ENCODE measurements around the gene FXR1. TPM values are rescaled to one million over a fixed set of nuclear protein-coding genes. Genes with fewer than 3 reads are reported as not detected.

Gene FXR1
- polyA plus RNA-seq, 1 experiment: 205 TPM

DNA sequence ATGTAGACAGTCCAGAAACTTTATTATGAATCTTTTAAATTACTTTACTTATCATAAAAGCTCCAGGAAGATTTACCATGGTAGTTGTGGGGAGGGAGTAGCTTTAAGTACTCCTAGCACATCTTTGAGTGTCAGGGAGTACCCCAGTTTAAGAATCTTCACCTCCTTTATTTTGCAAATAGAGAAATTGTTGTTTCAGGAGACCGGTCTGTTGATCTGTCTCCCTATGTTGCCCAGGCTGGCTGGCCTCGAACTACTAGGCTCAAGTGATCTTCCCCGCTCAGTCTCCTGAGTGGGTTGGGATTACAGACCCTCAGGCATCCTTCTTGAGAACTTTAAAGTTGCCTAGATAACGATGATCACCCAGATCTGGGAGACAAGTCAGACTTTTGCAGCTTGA is 11.1 kb downstream of the FXR1 start:
- Histone ChIP-seq H3K4me3 (ENCODE audit: low read depth, low read length) (no peak overlapping the region), H3K27ac (ENCODE audit: low read depth, low read length) (no peak overlapping the region), H3K9me3 (ENCODE audit: control insufficient read depth, insufficient read depth, low read length) (no peaks in the 10 kb centered on the region), H3K27me3 (ENCODE audit: control insufficient read depth, insufficient read depth, low read length) (no peaks in the 10 kb centered on the region)
- CTCF ChIA-PET: no interaction called here
- DNase-seq (ENCODE audit: low read depth, low spot score): no peak
- TF ChIP-seq, protein P1, sequence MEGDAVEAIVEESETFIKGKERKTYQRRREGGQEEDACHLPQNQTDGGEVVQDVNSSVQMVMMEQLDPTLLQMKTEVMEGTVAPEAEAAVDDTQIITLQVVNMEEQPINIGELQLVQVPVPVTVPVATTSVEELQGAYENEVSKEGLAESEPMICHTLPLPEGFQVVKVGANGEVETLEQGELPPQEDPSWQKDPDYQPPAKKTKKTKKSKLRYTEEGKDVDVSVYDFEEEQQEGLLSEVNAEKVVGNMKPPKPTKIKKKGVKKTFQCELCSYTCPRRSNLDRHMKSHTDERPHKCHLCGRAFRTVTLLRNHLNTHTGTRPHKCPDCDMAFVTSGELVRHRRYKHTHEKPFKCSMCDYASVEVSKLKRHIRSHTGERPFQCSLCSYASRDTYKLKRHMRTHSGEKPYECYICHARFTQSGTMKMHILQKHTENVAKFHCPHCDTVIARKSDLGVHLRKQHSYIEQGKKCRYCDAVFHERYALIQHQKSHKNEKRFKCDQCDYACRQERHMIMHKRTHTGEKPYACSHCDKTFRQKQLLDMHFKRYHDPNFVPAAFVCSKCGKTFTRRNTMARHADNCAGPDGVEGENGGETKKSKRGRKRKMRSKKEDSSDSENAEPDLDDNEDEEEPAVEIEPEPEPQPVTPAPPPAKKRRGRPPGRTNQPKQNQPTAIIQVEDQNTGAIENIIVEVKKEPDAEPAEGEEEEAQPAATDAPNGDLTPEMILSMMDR (IDR thresholded peaks at IDR 0.05; ENCODE audit: low read depth, low read length): no peak
- POLR2A ChIA-PET: no interaction called here

DNA sequence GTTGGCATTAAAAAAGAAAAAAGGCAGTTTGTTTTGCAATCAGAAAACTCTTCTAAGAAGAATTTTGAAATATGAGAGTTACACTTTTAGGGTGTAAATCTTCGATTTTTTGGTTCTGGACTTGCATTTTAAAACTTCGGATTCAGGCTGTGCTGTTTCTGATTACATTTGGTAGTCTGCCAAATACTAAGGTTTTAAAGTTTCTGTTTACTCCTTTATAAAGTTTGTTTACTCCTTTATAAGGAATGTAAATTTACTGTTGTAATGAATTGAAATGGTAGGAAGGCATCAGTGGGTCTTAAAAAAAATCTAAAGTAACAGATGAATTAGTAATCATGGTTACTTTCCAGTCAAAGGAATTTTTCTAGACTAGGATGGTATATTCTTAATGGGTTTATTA is 14.1 kb downstream of the FXR1 start:
- POLR2A ChIA-PET: no interaction called here
- DNase-seq (ENCODE audit: low read depth, low spot score): no peak
- no peaks in the 10 kb centered on the region for H3K9me3 ChIP-seq (ENCODE audit: control insufficient read depth, insufficient read depth, low read length)
- H3K27ac ChIP-seq (ENCODE audit: low read depth, low read length): no peak overlapping the region
- TF ChIP-seq, protein P1 (IDR thresholded peaks at IDR 0.05; ENCODE audit: low read depth, low read length): no peak
- H3K27me3 ChIP-seq (ENCODE audit: control insufficient read depth, insufficient read depth, low read length): no peaks in the 10 kb centered on the region
- CTCF ChIA-PET: interaction anchor here (1.1 to 2.1 kb wide), 3 partner anchors 10 to 23 kb away, joined by 3 to 6 read pairs (median 3); no protein-coding TSS in a partner anchor
- no peak overlapping the region for H3K4me3 ChIP-seq (ENCODE audit: low read depth, low read length)

DNA sequence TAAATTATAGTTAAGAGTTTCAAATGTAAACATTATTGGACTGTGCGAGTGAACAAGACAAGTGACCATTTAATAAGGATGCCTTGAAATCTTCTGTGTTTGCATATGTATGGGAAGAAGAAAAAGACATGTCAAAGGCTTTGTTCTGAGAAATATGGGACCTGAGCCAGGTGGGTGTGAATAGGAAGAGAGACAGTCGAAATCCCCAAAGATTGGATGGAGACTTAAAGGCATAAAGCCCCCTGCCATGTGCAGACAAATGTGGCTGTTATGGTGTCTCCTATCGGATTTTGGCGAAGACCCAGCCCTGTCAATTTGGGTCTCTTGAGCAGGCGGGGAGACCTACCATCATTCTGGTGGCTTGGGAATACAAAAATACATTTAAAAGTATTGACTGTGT is 16.9 kb downstream of the FXR1 start:
- TF ChIP-seq, protein P1 (IDR thresholded peaks at IDR 0.05; ENCODE audit: low read depth, low read length): no peak
- POLR2A ChIA-PET: no interaction called here
- no peak overlapping the region for H3K4me3 ChIP-seq (ENCODE audit: low read depth, low read length)
- no peak for DNase-seq (ENCODE audit: low read depth, low spot score)
- H3K27me3 ChIP-seq (ENCODE audit: control insufficient read depth, insufficient read depth, low read length): no peaks in the 10 kb centered on the region
- CTCF ChIA-PET: no interaction called here
- no peaks in the 10 kb centered on the region for H3K9me3 ChIP-seq (ENCODE audit: control insufficient read depth, insufficient read depth, low read length)
- no peak overlapping the region for H3K27ac ChIP-seq (ENCODE audit: low read depth, low read length)

DNA sequence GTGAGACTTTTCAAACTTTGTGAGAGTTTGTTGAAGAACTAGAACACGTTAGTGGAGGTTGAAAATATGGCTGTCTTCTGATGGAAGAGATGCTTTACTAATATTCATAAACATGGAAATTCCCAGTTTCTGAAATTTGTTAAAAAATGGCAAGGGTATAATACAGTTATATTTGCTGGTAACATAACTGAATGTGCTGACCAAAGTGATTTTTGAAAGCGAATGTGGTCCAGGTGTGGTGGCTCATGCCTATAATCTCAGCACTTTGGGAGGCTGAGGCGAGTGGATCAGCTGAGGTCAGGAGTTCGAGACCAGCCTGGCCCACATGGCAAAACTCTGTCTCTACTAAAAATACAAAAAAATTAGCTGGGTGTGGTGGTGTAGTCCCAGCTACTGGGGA is 18.1 kb downstream of the FXR1 start:
- POLR2A ChIA-PET: no interaction called here
- Histone ChIP-seq H3K9me3 (ENCODE audit: control insufficient read depth, insufficient read depth, low read length) (no peaks in the 10 kb centered on the region), H3K4me3 (ENCODE audit: low read depth, low read length) (no peak overlapping the region), H3K27me3 (ENCODE audit: control insufficient read depth, insufficient read depth, low read length) (no peaks in the 10 kb centered on the region), H3K27ac (ENCODE audit: low read depth, low read length) (no peak overlapping the region)
- CTCF ChIA-PET: interaction anchor here (0.6 to 0.9 kb wide), 2 partner anchors 19 to 25 kb away, joined by 3 to 5 read pairs; no protein-coding TSS in a partner anchor
- TF ChIP-seq, protein P1 (IDR thresholded peaks at IDR 0.05; ENCODE audit: low read depth, low read length): no peak
- DNase-seq (ENCODE audit: low read depth, low spot score): no peak

DNA sequence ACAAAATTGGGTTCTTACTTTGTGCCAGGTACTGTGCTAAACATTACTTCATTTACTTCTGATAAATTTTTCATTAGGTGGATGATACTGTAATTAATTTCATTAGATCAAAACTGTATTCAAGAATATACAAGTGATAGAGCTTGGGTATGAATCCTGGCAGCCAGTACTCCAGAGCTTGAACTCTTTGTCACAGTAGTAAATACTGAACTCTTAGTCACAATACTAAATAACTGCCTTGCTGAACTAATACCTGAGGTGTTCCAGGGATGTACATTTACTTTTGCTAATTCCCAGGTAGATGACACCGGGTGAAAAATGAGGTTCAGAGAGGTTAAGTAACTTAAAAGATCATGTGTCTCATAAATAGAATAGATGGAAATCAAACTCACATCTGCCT is 20.3 kb downstream of the FXR1 start:
- DNase-seq (ENCODE audit: low read depth, low spot score): no peak
- POLR2A ChIA-PET: no interaction called here
- Histone ChIP-seq H3K27me3 (ENCODE audit: control insufficient read depth, insufficient read depth, low read length) (no peaks in the 10 kb centered on the region), H3K9me3 (ENCODE audit: control insufficient read depth, insufficient read depth, low read length) (no peaks in the 10 kb centered on the region), H3K27ac (ENCODE audit: low read depth, low read length) (no peak overlapping the region), H3K4me3 (ENCODE audit: low read depth, low read length) (no peak overlapping the region)
- TF ChIP-seq, protein P1 (IDR thresholded peaks at IDR 0.05; ENCODE audit: low read depth, low read length): no peak
- CTCF ChIA-PET: interaction anchor here (0.8 kb wide), 1 partner anchor 20 kb away, joined by 4 read pairs; the partner anchor contains the start of gene FXR1

All from AG04450 (cell line).